GM23338 (cell line): ENCODE results near the gene TPRX1.

ENCODE experiments used
- CREB1 ChIP-seq: fragments of 250-450 bp; sonication (Bioruptor Pico); IDR thresholded peaks from 2 replicates; pipeline ENCODE4 v1.5.0; 2020; ENCODE audit warnings: low read depth, mild to moderate bottlenecking, moderate library complexity
- EZH2 ChIP-seq: fragments of 200-600 bp; sonication (generic); IDR thresholded peaks from one replicate; pipeline ENCODE4 v1.8.0; 2017; ENCODE audit warnings: antibody characterized with exemption, mild to moderate bottlenecking, low read depth; ENCODE audit not compliant: unreplicated experiment
- NANOG ChIP-seq: IDR thresholded peaks from 2 replicates; pipeline ENCODE4 v1.6.1; 2016; ENCODE audit warnings: antibody characterized with exemption, borderline replicate concordance
- POLR2AphosphoS5 ChIP-seq: IDR thresholded peaks from 2 replicates; pipeline ENCODE4 v1.6.1; 2016; ENCODE audit warnings: antibody characterized with exemption, low read depth
- REST ChIP-seq: IDR thresholded peaks from one replicate; pipeline ENCODE4 v1.6.1; 2018; ENCODE audit warnings: antibody characterized with exemption; ENCODE audit not compliant: unreplicated experiment
- STAT1 ChIP-seq: IDR thresholded peaks from one replicate; pipeline ENCODE4 v1.6.1; 2016; ENCODE audit warnings: antibody characterized with exemption; ENCODE audit not compliant: unreplicated experiment
- TF ChIP-seq, protein P1 (sequence below), 2 experiments: fragments of 200-600 bp in 1 of 2; sonication (generic) in 1 of 2; conservative IDR thresholded peaks; 2 replicates each; pipeline versions ENCODE4 v1.5.1 to v1.6.1; 2016 to 2017; ENCODE audit warnings: antibody characterized with exemption in 2 of 2, low read depth in 2 of 2, mild to moderate bottlenecking in 2 of 2, moderate library complexity in 1 of 2

- TF ChIP-seq EZH2 (no peak), POLR2AphosphoS5 (no peak), REST (no peak), NANOG (no peak), CREB1 (CRISPR knock-in tag) (no peak), STAT1 (no peak)
- TF ChIP-seq, protein P1, sequence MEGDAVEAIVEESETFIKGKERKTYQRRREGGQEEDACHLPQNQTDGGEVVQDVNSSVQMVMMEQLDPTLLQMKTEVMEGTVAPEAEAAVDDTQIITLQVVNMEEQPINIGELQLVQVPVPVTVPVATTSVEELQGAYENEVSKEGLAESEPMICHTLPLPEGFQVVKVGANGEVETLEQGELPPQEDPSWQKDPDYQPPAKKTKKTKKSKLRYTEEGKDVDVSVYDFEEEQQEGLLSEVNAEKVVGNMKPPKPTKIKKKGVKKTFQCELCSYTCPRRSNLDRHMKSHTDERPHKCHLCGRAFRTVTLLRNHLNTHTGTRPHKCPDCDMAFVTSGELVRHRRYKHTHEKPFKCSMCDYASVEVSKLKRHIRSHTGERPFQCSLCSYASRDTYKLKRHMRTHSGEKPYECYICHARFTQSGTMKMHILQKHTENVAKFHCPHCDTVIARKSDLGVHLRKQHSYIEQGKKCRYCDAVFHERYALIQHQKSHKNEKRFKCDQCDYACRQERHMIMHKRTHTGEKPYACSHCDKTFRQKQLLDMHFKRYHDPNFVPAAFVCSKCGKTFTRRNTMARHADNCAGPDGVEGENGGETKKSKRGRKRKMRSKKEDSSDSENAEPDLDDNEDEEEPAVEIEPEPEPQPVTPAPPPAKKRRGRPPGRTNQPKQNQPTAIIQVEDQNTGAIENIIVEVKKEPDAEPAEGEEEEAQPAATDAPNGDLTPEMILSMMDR (conservative IDR thresholded peaks at IDR 0.05; ENCODE audit: low read depth in 2 of 2): no peak
These were observed 35.7 kb downstream of the TPRX1 start for GRCh38 chr19:47768604-47769003.
